Activated CD4-positive, alpha-beta T cell treated with anti-CD3 and anti-CD28 coated beads for 24 hours (primary cell): Measurements from ENCODE around the gene PPP3R2.
"Not testable (repeated sequence)": the region's sequence is repeated elsewhere in the genome, so short reads cannot be mapped to it uniquely, and the experiment has no call there.

Source experiments
- DNase-seq, 2 donors: peaks; one replicate each; pipeline ENCODE4 v3.0.0-alpha.2; 2020; ENCODE audit warnings: low read depth in 2 of 2

Gene PPP3R2

GRCh38 chr9:101587332-101588043 is 7.3 kb downstream of the PPP3R2 start:
- DNase-seq: no peak

- DNase-seq: no peak
Measured at GRCh38 chr9:101586651-101587050, 8.1 kb downstream of the PPP3R2 start.

DNA sequence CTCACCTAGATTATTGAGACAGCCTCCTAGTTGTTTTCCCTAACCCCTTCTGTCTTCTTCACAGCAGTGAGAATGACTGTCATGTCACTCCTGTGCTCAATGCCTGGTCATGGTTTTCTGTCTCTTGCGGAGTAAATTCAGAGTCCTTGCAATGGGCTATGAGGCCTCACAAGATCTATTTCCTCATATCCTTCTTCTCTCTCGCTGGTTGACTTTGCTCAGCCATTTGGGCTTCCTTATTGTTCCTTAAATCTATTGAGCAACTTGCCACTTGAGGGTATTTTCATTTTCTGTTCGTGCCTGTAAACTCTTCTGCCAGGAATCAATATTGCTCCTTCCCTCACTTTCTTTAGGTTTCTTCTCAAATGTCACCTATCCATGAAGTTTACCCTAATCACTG is 9.0 kb downstream of the PPP3R2 start:
- no peak for DNase-seq

GRCh38 chr9:101582553-101582952 is 12.2 kb downstream of the PPP3R2 start:
- no peak for DNase-seq

DNA sequence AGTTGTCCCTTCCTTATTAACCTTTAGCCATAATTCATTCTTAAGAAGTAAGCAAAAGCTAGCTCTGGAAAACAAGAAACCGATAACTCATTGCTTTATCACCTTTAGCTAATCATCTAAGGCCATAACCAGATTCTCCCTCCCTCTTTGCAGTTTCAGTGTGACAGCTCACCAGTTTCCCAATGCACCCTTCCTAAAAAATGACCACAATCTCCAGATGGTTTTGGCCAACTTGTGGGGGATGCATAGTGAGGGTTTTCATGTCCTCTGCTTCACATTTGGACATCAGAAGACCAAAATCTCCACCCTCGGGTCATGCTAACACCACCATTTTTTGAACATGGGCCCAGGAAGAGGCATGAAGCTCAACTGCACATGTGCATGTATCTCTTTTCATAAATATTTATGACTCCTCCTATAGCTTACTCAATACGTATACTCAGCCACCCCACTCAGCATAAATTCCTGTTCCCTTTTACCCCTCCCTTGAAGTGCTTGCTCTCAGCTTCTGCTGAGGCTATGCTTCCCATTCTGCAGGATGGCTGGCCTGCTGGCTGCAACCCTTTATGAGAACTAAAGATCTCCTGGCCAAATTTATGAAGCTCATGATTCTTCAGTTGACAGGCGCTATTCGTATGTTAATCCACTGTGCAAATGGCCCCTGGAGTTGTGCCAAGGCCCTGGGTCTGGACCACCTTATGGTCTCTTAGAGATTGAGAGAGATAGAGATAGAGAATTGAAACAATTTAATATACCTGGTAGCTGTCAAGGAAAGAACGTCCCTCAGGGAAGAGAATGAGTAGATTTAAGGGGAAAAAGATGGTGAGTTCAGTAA is 14.8 kb downstream of the PPP3R2 start:
- DNase-seq: no peak

- no peak for DNase-seq
Measured at GRCh38 chr9:101578378-101578777, 16.4 kb downstream of the PPP3R2 start.

- DNase-seq: no peak
Measured at GRCh38 chr9:101574731-101575333, 19.9 kb downstream of the PPP3R2 start.

- DNase-seq: no peak
Measured at GRCh38 chr9:101572316-101572715, 22.5 kb downstream of the PPP3R2 start.

DNA sequence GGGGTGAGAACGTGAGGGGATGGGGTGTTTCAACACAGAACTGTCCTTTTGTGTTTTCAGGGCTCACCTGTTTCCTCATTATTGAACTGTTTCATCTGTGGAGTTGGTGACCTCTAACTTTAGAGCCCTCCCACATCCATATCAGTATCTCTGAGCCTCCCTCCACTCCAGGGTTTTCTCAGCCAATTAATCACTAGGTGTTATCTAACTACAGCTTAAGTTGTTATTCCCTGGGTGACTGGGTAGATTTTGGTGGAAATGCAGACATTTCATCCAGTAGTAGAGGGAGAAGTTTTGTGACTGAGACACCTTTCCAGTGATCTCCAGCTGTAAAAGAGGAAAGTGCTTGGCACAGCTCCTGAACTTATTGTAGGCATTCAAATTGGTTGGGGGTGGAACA is 23.7 kb downstream of the PPP3R2 start:
- DNase-seq: no peak

DNA sequence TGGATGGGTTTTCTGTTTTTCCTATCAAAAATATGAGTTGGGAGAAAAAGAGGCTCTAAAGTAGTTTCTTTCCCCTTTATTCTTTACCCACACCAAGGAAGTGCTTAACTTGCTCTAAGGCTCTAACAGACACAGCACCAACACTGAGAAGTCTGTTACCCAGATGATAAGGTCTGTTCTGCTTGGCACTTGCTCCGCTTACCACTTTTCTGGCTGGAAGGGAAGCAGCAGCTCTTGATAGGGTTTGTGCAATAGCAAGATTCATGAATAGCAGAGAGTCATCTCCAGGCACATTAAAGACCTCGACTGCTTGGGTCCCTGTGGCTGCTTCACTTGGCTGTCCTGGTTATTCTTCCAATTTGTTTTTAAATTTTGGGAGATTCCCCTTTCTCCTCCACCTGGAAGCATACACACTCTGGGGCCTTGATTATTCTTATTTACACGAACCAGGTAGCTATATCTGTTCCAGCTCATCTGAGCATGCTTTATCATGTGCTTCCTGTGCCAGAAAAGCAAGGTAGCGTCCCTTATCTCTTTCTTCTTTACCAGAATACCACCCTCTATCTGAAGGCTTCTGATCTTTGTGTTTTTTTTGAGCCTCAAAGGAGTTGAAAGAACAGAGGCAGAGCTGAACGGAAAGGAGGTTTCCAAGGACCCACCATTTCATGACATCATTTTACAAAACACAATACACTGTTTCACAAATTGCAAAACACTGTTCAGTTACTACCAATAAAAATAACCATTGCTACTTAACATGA is 24.8 kb downstream of the PPP3R2 start:
- no peak for DNase-seq

- no peak for DNase-seq
Measured at GRCh38 chr9:101567725-101568350, 26.9 kb downstream of the PPP3R2 start.

DNA sequence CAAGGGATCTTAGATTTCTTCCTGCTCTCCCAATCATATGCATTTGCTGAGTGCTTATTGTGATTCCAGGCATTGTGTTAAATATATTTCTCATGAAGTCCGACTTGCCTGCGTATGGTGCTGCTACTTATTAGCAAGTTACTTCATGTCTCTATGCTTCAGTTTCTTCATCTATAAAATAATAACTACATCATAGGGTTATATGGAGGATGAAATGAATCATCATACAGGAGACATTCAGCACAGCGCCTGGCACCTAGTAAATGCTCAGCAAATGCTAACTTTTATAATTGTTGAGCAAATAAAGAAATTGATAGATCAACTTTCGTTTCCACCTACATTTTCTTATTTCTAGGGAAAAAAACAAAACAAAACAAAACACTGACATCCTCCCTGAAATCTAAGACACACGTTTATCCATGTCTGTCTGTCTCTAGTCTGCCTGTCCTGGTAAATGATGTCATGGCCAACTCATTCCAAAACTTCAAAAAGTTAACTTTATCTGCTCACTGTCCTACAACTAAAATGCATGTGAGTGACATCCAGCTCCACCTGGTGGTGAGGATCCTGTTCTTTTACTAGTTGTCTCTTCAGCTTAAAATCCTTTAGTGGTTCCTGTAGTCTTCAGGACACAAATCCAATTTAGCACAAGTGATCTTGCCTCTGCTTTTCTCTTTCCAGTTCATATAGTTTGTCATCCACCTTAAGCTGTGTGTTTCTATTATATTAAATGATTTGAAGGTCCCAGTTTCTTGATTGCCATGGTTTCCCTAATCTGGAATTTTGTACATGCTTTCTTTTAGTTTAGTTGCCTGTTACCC is 27.7 kb downstream of the PPP3R2 start:
- DNase-seq: no peak

- DNase-seq: no peak
Measured at GRCh38 chr9:101564252-101564651, 30.5 kb downstream of the PPP3R2 start.

GRCh38 chr9:101562966-101563365 is 31.8 kb downstream of the PPP3R2 start:
- no peak for DNase-seq

GRCh38 chr9:101561740-101562139 is 33.0 kb downstream of the PPP3R2 start:
- DNase-seq: no peak

GRCh38 chr9:101549472-101550098 is 45.2 kb downstream of the PPP3R2 start:
- not testable (repeated sequence) for DNase-seq

- DNase-seq: no peak
Measured at GRCh38 chr9:101543098-101543735, 51.6 kb downstream of the PPP3R2 start.
